NT2/D1 (cell line): ENCODE results near the gene WDR81.

Source experiments
- SUZ12 ChIP-seq: IDR thresholded peaks from 2 replicates; pipeline ENCODE4 v1.6.1; 2011; ENCODE audit not compliant: insufficient read length, insufficient read depth; ENCODE audit errors: extremely low read depth
- YY1 ChIP-seq: IDR thresholded peaks from 2 replicates; pipeline ENCODE4 v1.6.1; 2011; ENCODE audit not compliant: insufficient read length, insufficient read depth
- ZNF274 ChIP-seq: IDR thresholded peaks from 2 replicates; pipeline ENCODE4 v1.6.1; 2011; ENCODE audit warnings: mild to moderate bottlenecking, low read depth, low read length

DNA sequence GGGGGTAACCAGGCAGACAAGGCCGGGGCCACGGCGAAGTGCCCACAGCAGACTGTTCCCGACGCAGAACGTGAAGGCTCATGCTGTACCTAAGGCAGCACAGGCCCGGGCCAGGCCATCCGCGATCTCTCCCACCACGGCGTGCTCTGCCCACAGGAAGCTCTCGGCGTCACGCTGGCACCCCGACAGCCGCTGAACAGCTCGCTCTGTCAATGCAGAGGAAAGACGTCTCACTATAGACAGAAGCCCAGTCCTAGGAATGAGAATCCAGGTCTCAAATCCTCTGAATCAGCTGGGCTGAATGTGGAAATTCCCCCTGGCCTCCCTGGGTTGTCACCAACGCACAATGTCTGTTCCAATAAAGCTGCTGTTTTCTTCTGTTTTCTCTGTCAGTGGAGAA lies 58.8 kb downstream of the WDR81 start:
- TF ChIP-seq SUZ12 (no peak), YY1 (no peak), ZNF274 (no peak)
